Activated T-cell treated with anti-CD3 and anti-CD28 coated beads for 1 hour (primary cell): ENCODE results near the gene UNC80.

Source experiments
- DNase-seq: peaks from one replicate; pipeline ENCODE4 v3.0.0-alpha.2; 2020; ENCODE audit warnings: low read depth

Gene UNC80

GRCh38 chr2:210020138-210020537 is 248.5 kb downstream of the UNC80 start:
- no peak for DNase-seq

GRCh38 chr2:210022824-210023223 is 251.2 kb downstream of the UNC80 start:
- DNase-seq: no peak

DNA sequence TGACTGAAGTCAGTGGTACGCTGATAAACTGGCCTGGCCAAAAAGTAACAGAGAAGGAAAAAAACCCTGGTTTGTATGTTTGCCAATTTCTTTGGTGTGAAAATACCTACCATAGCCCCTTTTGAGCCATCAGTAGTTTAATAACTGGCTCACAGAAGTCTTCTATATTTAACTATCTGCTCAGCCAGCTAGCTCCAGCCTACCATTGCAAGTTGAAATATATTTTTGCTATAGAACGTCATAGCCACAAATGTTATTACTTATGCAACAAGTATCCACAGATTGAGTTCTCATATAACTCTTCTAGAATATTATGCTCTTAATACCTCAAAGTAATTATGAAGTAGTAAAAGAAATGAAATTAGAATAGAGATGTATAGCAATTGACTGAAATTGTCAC is 256.0 kb downstream of the UNC80 start:
- DNase-seq: no peak

GRCh38 chr2:210028178-210028577 is 256.5 kb downstream of the UNC80 start:
- DNase-seq: no peak

DNA sequence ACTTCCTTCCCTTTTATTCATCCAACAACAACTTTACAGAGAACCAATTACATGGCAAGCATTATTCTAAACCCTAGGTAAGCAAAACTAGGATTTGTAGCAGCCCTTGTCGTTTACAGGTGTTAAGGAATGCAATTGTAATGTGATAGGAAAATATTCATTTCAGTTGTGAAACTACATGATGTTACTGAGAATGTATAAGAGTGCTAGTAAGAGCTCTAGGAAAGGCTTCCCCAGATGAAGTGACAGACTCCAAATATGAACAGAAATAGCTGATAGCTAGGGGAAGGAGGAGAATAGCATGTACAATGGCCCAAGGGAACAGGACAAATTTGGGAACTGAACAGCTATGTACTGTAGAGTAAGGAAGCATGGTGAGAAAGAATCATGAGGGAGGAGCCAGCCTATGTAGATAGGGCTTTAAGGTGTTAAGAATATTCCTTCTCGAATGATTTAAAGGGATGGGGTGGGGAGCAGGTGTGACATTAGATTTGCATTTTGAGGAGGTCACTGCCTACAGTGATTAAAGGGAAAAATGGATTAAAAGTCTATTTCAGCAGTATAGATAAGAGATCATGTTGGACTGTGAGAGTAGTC is 262.6 kb downstream of the UNC80 start:
- no peak for DNase-seq

DNA sequence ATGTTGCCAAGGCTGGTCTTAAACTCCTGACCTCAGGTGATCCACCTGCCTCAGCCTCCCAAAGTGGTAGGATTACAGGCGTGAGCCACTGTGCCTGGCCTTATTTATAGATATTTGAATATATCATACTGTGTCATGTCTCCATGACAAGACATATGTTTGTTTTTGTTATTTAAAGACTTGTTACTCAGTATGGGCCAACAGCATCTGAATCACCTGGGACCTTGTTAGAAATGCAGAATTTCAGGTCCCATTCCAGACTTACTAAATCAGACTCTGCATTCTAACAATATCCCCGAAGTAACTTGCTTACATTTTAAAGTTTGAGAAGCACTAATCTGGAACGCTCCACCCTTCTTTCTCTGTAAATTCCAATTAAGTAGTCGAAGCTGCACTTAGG is 264.0 kb downstream of the UNC80 start:
- DNase-seq: no peak

DNA sequence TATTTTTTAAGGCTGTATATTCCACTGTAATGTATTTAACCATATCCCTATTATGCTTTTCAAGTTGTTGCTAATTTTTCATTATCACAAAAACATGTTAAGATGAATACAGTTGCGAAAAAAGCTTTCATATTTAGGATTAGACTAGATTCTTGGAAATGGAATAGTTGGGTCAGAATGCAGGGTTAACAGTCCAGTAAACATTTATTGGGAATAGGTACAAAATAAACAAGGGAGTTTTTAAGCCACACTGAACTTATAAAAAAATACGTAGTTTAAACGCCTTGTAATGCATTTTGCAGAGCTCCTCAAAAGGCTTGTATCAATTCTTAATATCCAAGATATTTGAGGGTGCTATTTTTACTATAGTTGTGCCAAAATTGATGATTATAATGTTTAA is 266.4 kb downstream of the UNC80 start:
- DNase-seq: no peak

GRCh38 chr2:210046851-210047500 is 275.3 kb downstream of the UNC80 start:
- no peak for DNase-seq
